K562 (cell line): Measurements from ENCODE around the gene ABCF2. TPM values are rescaled to one million over a fixed set of nuclear protein-coding genes. Genes with fewer than 3 reads are reported as not detected.

Experiments
- MAZ ChIP-seq, 2 experiments: fragments of 450-650 bp in 1 of 2; sonication (generic) in 1 of 2; formaldehyde crosslinking; IDR thresholded peaks in 1 of 2; conservative IDR thresholded peaks in 1 of 2; 2 replicates each; pipeline versions ENCODE4 v1.4.0 to v1.5.0; 2020; ENCODE audit warnings: mild to moderate bottlenecking in 1 of 2, missing genetic modification reagents in 1 of 2
- MGA ChIP-seq: fragments of 450-650 bp; IDR thresholded peaks from 2 replicates; pipeline ENCODE4 v1.6.1; 2016; ENCODE audit warnings: mild to moderate bottlenecking, moderate library complexity
- MNT ChIP-seq, 2 experiments: fragments of 450-650 bp; conservative IDR thresholded peaks; 2 replicates each; pipeline ENCODE4 v1.6.1; 2017; ENCODE audit warnings: mild to moderate bottlenecking in 2 of 2, moderate library complexity in 2 of 2
- NFRKB ChIP-seq: fragments of 450-650 bp; IDR thresholded peaks from 2 replicates; pipeline ENCODE4 v1.6.1; 2016; ENCODE audit warnings: low read depth
- SMAD2 ChIP-seq: fragments of 150-350 bp; IDR thresholded peaks from 2 replicates; pipeline ENCODE4 v1.6.1; 2014; ENCODE audit warnings: low read depth, mild to moderate bottlenecking, low read length
- SP2 ChIP-seq: IDR thresholded peaks from 2 replicates; pipeline ENCODE4 v1.6.1; 2011; ENCODE audit warnings: mild to moderate bottlenecking, low read depth, low read length, moderate library complexity; ENCODE audit not compliant: poor library complexity, severe bottlenecking; ENCODE audit errors: extremely low read depth
- ZBTB12 ChIP-seq: fragments of 250-450 bp; sonication (Bioruptor Pico); IDR thresholded peaks from 2 replicates; pipeline ENCODE4 v1.4.0; 2020
- ZNF12 ChIP-seq: sonication (generic); formaldehyde crosslinking; IDR thresholded peaks from 2 replicates; pipeline ENCODE4 v1.4.0; 2020; ENCODE audit warnings: mild to moderate bottlenecking, missing genetic modification reagents
- ZNF280B ChIP-seq: fragments of 250-450 bp; sonication (Bioruptor Pico); IDR thresholded peaks from 2 replicates; pipeline ENCODE4 v1.5.1; 2021; ENCODE audit warnings: mild to moderate bottlenecking
- ZNF282 ChIP-seq: sonication (generic); formaldehyde crosslinking; IDR thresholded peaks from 2 replicates; pipeline ENCODE4 v1.8.1; 2023; ENCODE audit warnings: missing genetic modification reagents
- polyA plus RNA-seq, 8 experiments: library from polyadenylated mRNA; depleted of rRNA in 4 of 8; stranded (reverse) in 5 of 8; unstranded in 3 of 8; fragments of >200 nt; fragmentation: Nextera tagmentation in 2 of 8; fragmentation: Illumina TruSeq in 1 of 8; extraction: Ambion mirVana in 2 of 8; extraction: Trizol in 1 of 8; gene quantifications; 2 replicates each; pipeline versions ENCODE4 v1.2.1 to v1.2.3, GENCODE V29; 2011 to 2014; ENCODE audit warnings: inconsistent platforms in 1 of 8, missing spikeins in 1 of 8
- total RNA-seq, 7 experiments: library from RNA; depleted of rRNA in 6 of 7; stranded (reverse); fragments of >200 nt in 6 of 7; fragmentation: Illumina TruSeq in 2 of 7; extraction: Trizol in 2 of 7; gene quantifications; 2 replicates each; pipeline versions ENCODE4 v1.2.1 to v1.2.3, GENCODE V29; 2011 to 2021; ENCODE audit warnings: low replicate concordance in 1 of 7
- TF ChIP-seq, protein P1 (sequence below): sonication (generic); formaldehyde crosslinking; IDR thresholded peaks from 2 replicates; pipeline ENCODE4 v1.9.0; 2022; ENCODE audit warnings: mild to moderate bottlenecking, missing genetic modification reagents

The ABCF2 gene
- total and polyA plus RNA-seq, 9 of the 15 experiments (the other 6 are each of a cell fraction or from before 2014, with no cell fraction given): 62.1 to 224 (median 113) TPM

GRCh38 chr7:151178236-151178635 is 48.8 kb downstream of the ABCF2 start (continued):
- TF ChIP-seq, protein P1, sequence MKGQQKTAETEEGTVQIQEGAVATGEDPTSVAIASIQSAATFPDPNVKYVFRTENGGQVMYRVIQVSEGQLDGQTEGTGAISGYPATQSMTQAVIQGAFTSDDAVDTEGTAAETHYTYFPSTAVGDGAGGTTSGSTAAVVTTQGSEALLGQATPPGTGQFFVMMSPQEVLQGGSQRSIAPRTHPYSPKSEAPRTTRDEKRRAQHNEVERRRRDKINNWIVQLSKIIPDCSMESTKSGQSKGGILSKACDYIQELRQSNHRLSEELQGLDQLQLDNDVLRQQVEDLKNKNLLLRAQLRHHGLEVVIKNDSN (CRISPR knock-in tag): no peak
- TF ChIP-seq SMAD2 (no peak), NFRKB (no peak), MGA (no peak), MAZ (CRISPR knock-in tag; conservative IDR thresholded peaks at IDR 0.05 in 1 of 2, IDR thresholded peaks at IDR 0.05 in 1 of 2) (no peak), MNT (conservative IDR thresholded peaks at IDR 0.05) (no peak), ZBTB12 (CRISPR knock-in tag) (no peak), ZNF12 (CRISPR knock-in tag) (no peak), ZNF280B (CRISPR knock-in tag) (no peak), ZNF282 (no peak), SP2 (no peak)
